ENCODE measurements around the gene CHST15.

- TF ChIP-seq POLR2A (IDR thresholded peaks at IDR 0.05) (no peak), CTCF (IDR thresholded peaks at IDR 0.05) (no peak)
These were observed 67.5 kb downstream of the CHST15 start for GRCh38 chr10:124025660-124026588.
